HEK293 (cell line): Measurements from ENCODE around the gene GALNT16.

Source experiments
- CTCF ChIA-PET: fragments of 350-600 bp; formaldehyde crosslinking; extraction: SDS; loops from one replicate; lab custom pipeline; 2021; ENCODE audit warnings: antibody characterized with exemption; lab: Yijun Ruan, JAX
- POLR2A ChIA-PET: fragments of 300-600 bp; formaldehyde crosslinking; extraction: SDS; loops from one replicate; lab custom pipeline; 2020; ENCODE audit warnings: antibody characterized with exemption, inconsistent platforms; lab: Yijun Ruan, JAX
- H3K27ac ChIP-seq: fragments of 200-500 bp; sonication (Bioruptor generic); 2 replicates; pipeline ENCODE4 v1.5.1; 2014; ENCODE audit warnings: low read depth, low read length, control low read depth, inconsistent platforms; ENCODE audit errors: extremely low read depth
- H3K36me3 ChIP-seq, 2 experiments: fragments of 200-500 bp in 1 of 2; sonication (Bioruptor generic) in 1 of 2; 1 replicate in 1 of 2; 2 replicates in 1 of 2; pipeline ENCODE4 v1.5.1; 2014 to 2017; ENCODE audit warnings: inconsistent platforms in 2 of 2, low read length in 2 of 2; ENCODE audit not compliant: control insufficient read depth in 2 of 2, insufficient read depth in 1 of 2
- H3K4me1 ChIP-seq: fragments of 200-500 bp; sonication (Bioruptor generic); 2 replicates; pipeline ENCODE4 v1.5.1; 2014; ENCODE audit warnings: mild to moderate bottlenecking, low read length, inconsistent platforms; ENCODE audit not compliant: control insufficient read depth, insufficient read depth
- H3K4me3 ChIP-seq: 2 replicates; pipeline ENCODE4 v1.5.1; 2011; ENCODE audit warnings: low read depth, mild to moderate bottlenecking, control low read depth, low read length, moderate library complexity
- H3K9me3 ChIP-seq: fragments of 200-500 bp; sonication (Bioruptor generic); 2 replicates; pipeline ENCODE4 v1.5.1; 2014; ENCODE audit warnings: low read depth, low read length, inconsistent platforms; ENCODE audit not compliant: control insufficient read depth, insufficient read depth
- GFI1B ChIP-seq: fragments of 450-650 bp; formaldehyde crosslinking; IDR thresholded peaks from 2 replicates; pipeline ENCODE4 v1.5.1; 2016; ENCODE audit warnings: missing biosample characterization, missing genetic modification characterization
- MZF1 ChIP-seq: fragments of 450-650 bp; formaldehyde crosslinking; IDR thresholded peaks from 2 replicates; pipeline ENCODE4 v1.5.1; 2017; ENCODE audit warnings: missing biosample characterization, missing genetic modification characterization, borderline replicate concordance
- ZBTB8A ChIP-seq: fragments of 450-650 bp; formaldehyde crosslinking; IDR thresholded peaks from 2 replicates; pipeline ENCODE4 v1.5.1; 2016; ENCODE audit warnings: missing biosample characterization, missing genetic modification characterization
- ZNF112 ChIP-seq: fragments of 450-650 bp; formaldehyde crosslinking; IDR thresholded peaks from 2 replicates; pipeline ENCODE4 v1.5.0; 2017; ENCODE audit warnings: missing biosample characterization, missing genetic modification characterization
- ZNF157 ChIP-seq: fragments of 450-650 bp; formaldehyde crosslinking; IDR thresholded peaks from 2 replicates; pipeline ENCODE4 v1.5.1; 2016; ENCODE audit warnings: missing biosample characterization, missing genetic modification characterization
- ZNF169 ChIP-seq: fragments of 450-650 bp; formaldehyde crosslinking; IDR thresholded peaks from 2 replicates; pipeline ENCODE4 v1.5.1; 2016; ENCODE audit warnings: missing biosample characterization, missing genetic modification characterization
- ZNF174 ChIP-seq: fragments of 450-650 bp; formaldehyde crosslinking; IDR thresholded peaks from 2 replicates; pipeline ENCODE4 v1.5.0; 2017; ENCODE audit warnings: missing biosample characterization, mild to moderate bottlenecking, missing genetic modification characterization
- ZNF184 ChIP-seq: fragments of 450-650 bp; IDR thresholded peaks from 2 replicates; pipeline ENCODE4 v1.5.1; 2018; ENCODE audit warnings: missing biosample characterization, mild to moderate bottlenecking, missing genetic modification characterization
- ZNF302 ChIP-seq: fragments of 450-650 bp; formaldehyde crosslinking; IDR thresholded peaks from 2 replicates; pipeline ENCODE4 v1.5.1; 2016; ENCODE audit warnings: missing biosample characterization, missing genetic modification characterization, low read depth
- ZNF530 ChIP-seq: fragments of 450-650 bp; formaldehyde crosslinking; IDR thresholded peaks from 2 replicates; pipeline ENCODE4 v1.5.1; 2016; ENCODE audit warnings: low read depth, missing biosample characterization, missing genetic modification characterization
- ZNF558 ChIP-seq: fragments of 450-650 bp; formaldehyde crosslinking; IDR thresholded peaks from 2 replicates; pipeline ENCODE4 v1.5.1; 2016; ENCODE audit warnings: missing biosample characterization, missing genetic modification characterization
- ZNF561 ChIP-seq: fragments of 450-650 bp; IDR thresholded peaks from 2 replicates; pipeline ENCODE4 v1.5.1; 2018; ENCODE audit warnings: missing biosample characterization, missing genetic modification characterization, borderline replicate concordance
- ZNF571 ChIP-seq: fragments of 450-650 bp; formaldehyde crosslinking; IDR thresholded peaks from 2 replicates; pipeline ENCODE4 v1.5.0; 2017; ENCODE audit warnings: missing biosample characterization, missing genetic modification characterization
- ZNF830 ChIP-seq: fragments of 450-650 bp; IDR thresholded peaks from 2 replicates; pipeline ENCODE4 v1.5.0; 2018; ENCODE audit warnings: missing biosample characterization, missing genetic modification characterization, low read depth, mild to moderate bottlenecking, moderate library complexity
- TF ChIP-seq, protein P1 (sequence below): fragments of 450-650 bp; IDR thresholded peaks from 2 replicates; pipeline ENCODE4 v1.5.1; 2018; ENCODE audit warnings: missing biosample characterization, mild to moderate bottlenecking, missing genetic modification characterization
- TF ChIP-seq, protein P2 (sequence below): fragments of 450-650 bp; formaldehyde crosslinking; IDR thresholded peaks from 2 replicates; pipeline ENCODE4 v1.5.1; 2016; ENCODE audit warnings: missing biosample characterization, missing genetic modification characterization
- TF ChIP-seq, protein P3 (sequence below): fragments of 450-650 bp; formaldehyde crosslinking; IDR thresholded peaks from 2 replicates; pipeline ENCODE4 v1.5.1; 2017; ENCODE audit warnings: missing biosample characterization, missing genetic modification characterization
- TF ChIP-seq, protein P4 (sequence below): fragments of 450-650 bp; formaldehyde crosslinking; IDR thresholded peaks from 2 replicates; pipeline ENCODE4 v1.5.1; 2016; ENCODE audit warnings: missing biosample characterization, missing genetic modification characterization

The GALNT16 gene

DNA sequence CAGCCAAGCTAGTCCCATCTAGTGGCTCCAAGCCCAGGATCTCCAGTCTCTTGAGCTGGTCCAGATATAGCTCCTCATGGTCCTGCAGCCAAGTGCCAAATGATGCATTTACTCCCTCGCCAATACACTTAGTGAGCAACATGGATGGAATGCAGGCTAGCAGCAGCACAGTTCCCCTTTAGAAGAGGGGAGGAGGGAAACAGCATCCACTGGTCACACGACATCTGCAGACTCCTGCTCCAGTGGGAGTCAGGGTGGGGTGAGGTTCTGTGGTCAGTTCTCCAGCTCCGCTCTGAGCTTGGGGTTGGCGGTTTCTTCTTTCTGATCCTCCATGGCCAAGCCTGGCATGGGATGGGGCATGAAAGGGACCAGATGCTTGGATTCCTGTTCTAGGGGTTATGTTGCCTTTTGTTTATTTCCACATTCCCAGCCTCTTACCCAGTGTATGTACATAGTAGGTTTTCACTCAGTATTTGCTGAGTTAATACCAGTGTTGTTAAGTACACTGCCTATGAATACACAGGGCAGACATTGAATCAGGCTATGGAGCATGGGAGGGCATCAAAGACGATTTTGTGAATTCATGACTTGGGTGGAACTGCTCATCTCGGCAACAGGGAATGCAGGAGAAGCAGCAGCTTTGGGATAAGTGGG, 57.3 kb downstream of the GALNT16 start:
- no peaks in the 10 kb centered on the region for H3K36me3 ChIP-seq
- ChIA-PET POLR2A (no interaction called here), CTCF (interaction anchor here (0.9 kb wide), 1 partner anchor 12 kb away, joined by 3 read pairs; no protein-coding TSS in a partner anchor)
- H3K4me3 ChIP-seq = no peak overlapping the region
- no peak for TF ChIP-seq ZNF530 (tag by site-specific recombination)
- TF ChIP-seq, protein P1, sequence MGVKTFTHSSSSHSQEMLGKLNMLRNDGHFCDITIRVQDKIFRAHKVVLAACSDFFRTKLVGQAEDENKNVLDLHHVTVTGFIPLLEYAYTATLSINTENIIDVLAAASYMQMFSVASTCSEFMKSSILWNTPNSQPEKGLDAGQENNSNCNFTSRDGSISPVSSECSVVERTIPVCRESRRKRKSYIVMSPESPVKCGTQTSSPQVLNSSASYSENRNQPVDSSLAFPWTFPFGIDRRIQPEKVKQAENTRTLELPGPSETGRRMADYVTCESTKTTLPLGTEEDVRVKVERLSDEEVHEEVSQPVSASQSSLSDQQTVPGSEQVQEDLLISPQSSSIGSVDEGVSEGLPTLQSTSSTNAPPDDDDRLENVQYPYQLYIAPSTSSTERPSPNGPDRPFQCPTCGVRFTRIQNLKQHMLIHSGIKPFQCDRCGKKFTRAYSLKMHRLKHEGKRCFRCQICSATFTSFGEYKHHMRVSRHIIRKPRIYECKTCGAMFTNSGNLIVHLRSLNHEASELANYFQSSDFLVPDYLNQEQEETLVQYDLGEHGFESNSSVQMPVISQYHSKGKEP (tag by site-specific recombination) = no peak
- no peak for TF ChIP-seq ZNF174 (tag by site-specific recombination)
- TF ChIP-seq ZNF157 (tag by site-specific recombination) = no peak
- TF ChIP-seq, protein P2, sequence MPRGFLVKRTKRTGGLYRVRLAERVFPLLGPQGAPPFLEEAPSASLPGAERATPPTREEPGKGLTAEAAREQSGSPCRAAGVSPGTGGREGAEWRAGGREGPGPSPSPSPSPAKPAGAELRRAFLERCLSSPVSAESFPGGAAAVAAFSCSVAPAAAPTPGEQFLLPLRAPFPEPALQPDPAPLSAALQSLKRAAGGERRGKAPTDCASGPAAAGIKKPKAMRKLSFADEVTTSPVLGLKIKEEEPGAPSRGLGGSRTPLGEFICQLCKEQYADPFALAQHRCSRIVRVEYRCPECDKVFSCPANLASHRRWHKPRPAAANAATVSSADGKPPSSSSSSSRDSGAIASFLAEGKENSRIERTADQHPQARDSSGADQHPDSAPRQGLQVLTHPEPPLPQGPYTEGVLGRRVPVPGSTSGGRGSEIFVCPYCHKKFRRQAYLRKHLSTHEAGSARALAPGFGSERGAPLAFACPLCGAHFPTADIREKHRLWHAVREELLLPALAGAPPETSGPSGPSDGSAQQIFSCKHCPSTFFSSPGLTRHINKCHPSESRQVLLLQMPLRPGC (tag by site-specific recombination) = no peak
- no peak for TF ChIP-seq ZNF558 (tag by site-specific recombination)
- TF ChIP-seq ZNF112 (tag by site-specific recombination) = no peak
- no peak for TF ChIP-seq ZNF184
- no peak for TF ChIP-seq ZNF571 (tag by site-specific recombination)
- no peak for TF ChIP-seq ZBTB8A
- no peak for TF ChIP-seq MZF1 (tag by site-specific recombination)
- TF ChIP-seq ZNF169 (tag by site-specific recombination) = no peak
- no peak overlapping the region for H3K27ac ChIP-seq
- no peaks in the 10 kb centered on the region for H3K9me3 ChIP-seq
- H3K4me1 ChIP-seq = no peaks in the 10 kb centered on the region

DNA sequence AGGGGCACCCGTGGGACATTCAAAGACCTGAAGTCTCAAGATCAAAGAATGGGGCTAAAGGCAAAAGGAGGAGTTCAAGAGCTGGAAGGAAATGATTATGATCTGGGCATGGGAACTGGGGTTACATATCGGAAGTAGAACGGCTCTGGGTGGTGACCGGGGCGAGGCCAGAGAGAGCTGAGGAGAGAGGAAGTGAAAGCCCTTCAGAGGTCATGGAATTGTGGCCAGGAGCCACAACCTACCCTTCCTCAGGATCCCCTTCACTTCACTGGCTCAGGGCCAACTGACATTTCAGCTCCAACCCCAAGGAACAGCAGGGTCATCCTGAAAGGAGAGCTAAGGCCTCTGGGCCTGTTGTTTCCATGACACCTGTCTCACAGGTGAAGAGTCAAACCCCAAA, 57.8 kb downstream of the GALNT16 start:
- Histone ChIP-seq H3K9me3 (no peaks in the 10 kb centered on the region), H3K4me1 (no peaks in the 10 kb centered on the region), H3K4me3 (no peak overlapping the region), H3K27ac (no peak overlapping the region), H3K36me3 (no peaks in the 10 kb centered on the region)
- no peak for TF ChIP-seq ZNF561 (tag by site-specific recombination)
- TF ChIP-seq, protein P3, sequence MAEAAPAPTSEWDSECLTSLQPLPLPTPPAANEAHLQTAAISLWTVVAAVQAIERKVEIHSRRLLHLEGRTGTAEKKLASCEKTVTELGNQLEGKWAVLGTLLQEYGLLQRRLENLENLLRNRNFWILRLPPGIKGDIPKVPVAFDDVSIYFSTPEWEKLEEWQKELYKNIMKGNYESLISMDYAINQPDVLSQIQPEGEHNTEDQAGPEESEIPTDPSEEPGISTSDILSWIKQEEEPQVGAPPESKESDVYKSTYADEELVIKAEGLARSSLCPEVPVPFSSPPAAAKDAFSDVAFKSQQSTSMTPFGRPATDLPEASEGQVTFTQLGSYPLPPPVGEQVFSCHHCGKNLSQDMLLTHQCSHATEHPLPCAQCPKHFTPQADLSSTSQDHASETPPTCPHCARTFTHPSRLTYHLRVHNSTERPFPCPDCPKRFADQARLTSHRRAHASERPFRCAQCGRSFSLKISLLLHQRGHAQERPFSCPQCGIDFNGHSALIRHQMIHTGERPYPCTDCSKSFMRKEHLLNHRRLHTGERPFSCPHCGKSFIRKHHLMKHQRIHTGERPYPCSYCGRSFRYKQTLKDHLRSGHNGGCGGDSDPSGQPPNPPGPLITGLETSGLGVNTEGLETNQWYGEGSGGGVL (tag by site-specific recombination) = no peak
- CTCF ChIA-PET = no interaction called here
- POLR2A ChIA-PET = no interaction called here

DNA sequence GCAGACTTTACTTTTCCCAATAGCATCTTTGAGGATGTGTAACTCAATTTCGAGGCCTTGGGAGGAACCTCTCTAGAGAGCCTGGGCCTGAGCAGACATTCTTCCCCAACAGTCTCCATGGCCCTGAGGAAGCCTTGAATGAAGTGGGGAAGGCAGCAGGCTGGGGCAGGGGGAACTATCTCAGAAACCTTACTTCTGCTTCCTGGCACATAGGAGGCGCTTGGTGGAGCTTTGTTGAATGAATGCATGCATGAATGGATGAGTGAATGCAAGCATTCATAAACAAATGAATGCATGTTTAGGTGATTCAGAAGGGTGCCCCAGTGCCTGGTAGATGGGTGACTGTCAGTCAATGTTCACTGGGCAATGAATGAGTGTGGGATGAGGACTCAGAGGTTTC, 58.3 kb downstream of the GALNT16 start:
- TF ChIP-seq GFI1B (no peak), ZNF830 (tag by site-specific recombination) (no peak), ZNF302 (tag by site-specific recombination) (no peak)
- TF ChIP-seq, protein P4, sequence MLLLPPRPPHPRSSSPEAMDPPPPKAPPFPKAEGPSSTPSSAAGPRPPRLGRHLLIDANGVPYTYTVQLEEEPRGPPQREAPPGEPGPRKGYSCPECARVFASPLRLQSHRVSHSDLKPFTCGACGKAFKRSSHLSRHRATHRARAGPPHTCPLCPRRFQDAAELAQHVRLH (tag by site-specific recombination) = no peak
- no peaks in the 10 kb centered on the region for H3K36me3 ChIP-seq
- no peaks in the 10 kb centered on the region for H3K9me3 ChIP-seq
- H3K27ac ChIP-seq = no peak overlapping the region
- CTCF ChIA-PET = no interaction called here
- no peaks in the 10 kb centered on the region for H3K4me1 ChIP-seq
- no peak overlapping the region for H3K4me3 ChIP-seq
- POLR2A ChIA-PET = no interaction called here
